Left ventricle myocardium inferior (tissue), 1 donor: ENCODE data around the gene ASPDH. TPM values are rescaled to one million over a fixed set of nuclear protein-coding genes. Genes with fewer than 3 reads are reported as not detected.
A peak's percentile ranks its signal among the peaks of the same experiment; 100 is the strongest.

ENCODE experiments used
- DNase-seq: peaks from one replicate; pipeline ENCODE4 v3.0.0-alpha.2; 2020
- H3K27ac ChIP-seq: fragments of 200-600 bp; replicated peaks from 2 replicates; pipeline ENCODE4 v1.8.0; 2021
- H3K27me3 ChIP-seq: fragments of 200-600 bp; 2 replicates; pipeline ENCODE4 v1.8.0; 2021; ENCODE audit warnings: low read depth
- H3K36me3 ChIP-seq: fragments of 200-600 bp; 2 replicates; pipeline ENCODE4 v1.8.0; 2021
- H3K4me1 ChIP-seq: fragments of 200-600 bp; 2 replicates; pipeline ENCODE4 v1.8.0; 2021
- H3K4me3 ChIP-seq: fragments of 200-600 bp; 2 replicates; pipeline ENCODE4 v1.8.0; 2021; ENCODE audit warnings: mild to moderate bottlenecking, moderate library complexity
- H3K9me3 ChIP-seq: fragments of 200-600 bp; replicated peaks from 2 replicates; pipeline ENCODE4 v1.8.0; 2021
- CTCF ChIP-seq: fragments of 200-600 bp; IDR thresholded peaks from 2 replicates; pipeline ENCODE4 v1.8.0; 2021; ENCODE audit warnings: antibody characterized with exemption, mild to moderate bottlenecking, borderline replicate concordance
- intact Hi-C: fragments of 100-400 bp; cut with micrococcal nuclease; formaldehyde crosslinking; loops from one replicate; pipeline ENCODE4 v1.11.0; 2022
- total RNA-seq: library from RNA; stranded (reverse); fragmentation: NEBNext Ultra II Directional; extraction: Animal tissue kit (Norgen Biotek cat#: 25700); gene quantifications from one replicate; pipeline ENCODE4 v1.2.1, GENCODE V29; 2021
- donor health status: DM: no; HTN: yes; CAD: no; lungs with severe emphysema.

ASPDH gene
- total RNA-seq, 1 donor from 2014 or later: not detected

GRCh38 chr19:50550594-50550966 lies 36.9 kb upstream of the ASPDH start:
- H3K27ac ChIP-seq: no peak overlapping the region
- no peaks in the 10 kb centered on the region for H3K9me3 ChIP-seq
- H3K4me3 ChIP-seq: peak overlapping the region; percentile 41
- intact Hi-C loops: no loop called here
- H3K4me1 ChIP-seq: peaks cover 8% of the 10 kb centered on the region
- H3K27me3 ChIP-seq: peaks cover 94% of the 10 kb centered on the region
- TF ChIP-seq CTCF: no peak
- H3K36me3 ChIP-seq: no peaks in the 10 kb centered on the region
- DNase-seq: no peak

- Histone ChIP-seq H3K4me3 (no peak overlapping the region), H3K27me3 (peaks cover 89% of the 10 kb centered on the region), H3K36me3 (no peaks in the 10 kb centered on the region), H3K27ac (no peak overlapping the region), H3K9me3 (no peaks in the 10 kb centered on the region), H3K4me1 (peaks cover 8% of the 10 kb centered on the region)
- no peak for TF ChIP-seq CTCF
- intact Hi-C loops: no loop called here
- no peak for DNase-seq
Observed at GRCh38 chr19:50549927-50550593, 36.3 kb upstream of the ASPDH start.

- Histone ChIP-seq H3K9me3 (no peaks in the 10 kb centered on the region), H3K27ac (no peak overlapping the region), H3K27me3 (peaks cover 82% of the 10 kb centered on the region), H3K4me1 (peaks cover 8% of the 10 kb centered on the region), H3K36me3 (no peaks in the 10 kb centered on the region), H3K4me3 (no peak overlapping the region)
- intact Hi-C loops: no loop called here
- no peak for TF ChIP-seq CTCF
- no peak for DNase-seq
Observed at GRCh38 chr19:50549059-50549926, 35.6 kb upstream of the ASPDH start.

- H3K27ac ChIP-seq: no peak overlapping the region
- peaks cover 8% of the 10 kb centered on the region for H3K4me1 ChIP-seq
- TF ChIP-seq CTCF: no peak
- no peaks in the 10 kb centered on the region for H3K36me3 ChIP-seq
- no peaks in the 10 kb centered on the region for H3K9me3 ChIP-seq
- no peak overlapping the region for H3K4me3 ChIP-seq
- DNase-seq: no peak
- intact Hi-C loops: no loop called here
- peaks cover 73% of the 10 kb centered on the region for H3K27me3 ChIP-seq
Observed at GRCh38 chr19:50548191-50549058, 34.7 kb upstream of the ASPDH start.
